GM21447 (cell line): Measurements from ENCODE around the gene MS4A14.
A peak's percentile ranks its signal among the peaks of the same experiment; 100 is the strongest.
"Not testable (repeated sequence)": the region's sequence is repeated elsewhere in the genome, so short reads cannot be mapped to it uniquely, and the experiment has no call there.

Experiments
- ATAC-seq: cut with Tn5 transposase; IDR thresholded peaks from one replicate; pipeline ENCODE4 v1.9.1; 2021; ENCODE audit not compliant: unreplicated experiment

The MS4A14 gene

DNA sequence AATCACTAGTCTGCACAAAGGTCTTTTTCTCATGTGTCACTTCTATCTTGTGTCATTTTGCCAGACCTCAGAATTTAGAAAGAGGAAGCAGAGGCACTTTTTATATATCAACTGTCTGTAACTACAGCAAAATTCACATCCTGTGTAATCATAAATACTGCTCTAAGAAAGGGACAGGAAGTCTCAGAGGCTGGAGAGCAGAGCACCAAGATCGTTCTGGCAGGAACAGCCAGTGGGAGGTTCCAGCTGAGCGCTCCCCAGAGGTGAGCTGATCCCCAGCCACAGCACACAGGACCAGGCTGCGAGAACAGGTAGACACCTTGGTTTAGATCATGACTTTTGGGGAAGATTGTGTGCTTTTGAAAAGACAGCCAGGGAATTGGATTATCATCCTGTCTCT, 17.9 kb upstream of the MS4A14 start, which contains the start of gene MS4A7:
MS4A7 (plus strand) TSS at position 179 of the 400 bp plus-strand sequence. CDS start 4,610 bp downstream, outside the sequence.
- peak; percentile 92 for ATAC-seq

- ATAC-seq, result peak; percentile 95
These were observed 6.9 kb upstream of the MS4A14 start for GRCh38 chr11:60389279-60389910.

DNA sequence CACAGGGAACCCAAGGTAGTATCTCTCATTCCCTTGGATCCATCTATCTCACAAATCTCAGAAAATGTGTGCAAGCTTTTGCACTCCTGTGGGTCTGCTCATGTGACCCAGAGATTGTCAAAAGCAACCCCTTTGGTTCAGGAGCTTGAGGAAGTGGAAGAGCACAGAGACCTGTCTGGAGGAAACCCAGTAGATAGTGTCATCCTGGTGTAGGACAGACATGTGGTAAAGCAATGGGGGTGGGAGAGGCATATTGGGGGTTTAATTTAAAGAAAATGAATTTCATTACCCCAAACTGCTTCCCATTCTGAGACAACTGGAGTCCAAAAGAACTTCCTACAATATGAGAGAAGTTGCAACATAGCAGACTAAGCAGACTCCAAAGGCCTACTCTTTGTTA, 5.8 kb upstream of the MS4A14 start:
- no peak for ATAC-seq

DNA sequence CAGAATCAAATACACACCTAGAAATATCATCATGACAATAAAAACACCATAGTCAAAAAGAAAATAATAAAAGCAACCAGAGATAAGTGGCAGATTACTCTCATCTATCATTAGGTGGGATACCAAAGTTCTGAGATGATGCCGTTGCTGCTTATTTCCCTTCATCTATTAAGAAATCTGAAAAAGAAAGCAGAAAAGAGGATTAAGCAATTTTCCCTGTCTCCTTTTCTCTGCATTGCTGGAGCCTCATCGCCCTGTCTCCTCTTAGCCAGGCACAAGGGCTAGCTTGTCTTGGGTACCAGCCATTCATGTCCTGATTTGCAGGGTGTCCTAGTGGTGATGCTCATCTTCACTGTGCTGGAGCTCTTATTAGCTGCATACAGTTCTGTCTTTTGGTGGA, 3.9 kb upstream of the MS4A14 start:
- no peak for ATAC-seq

GRCh38 chr11:60393016-60393415, 3.2 kb upstream of the MS4A14 start:
- ATAC-seq, result no peak

DNA sequence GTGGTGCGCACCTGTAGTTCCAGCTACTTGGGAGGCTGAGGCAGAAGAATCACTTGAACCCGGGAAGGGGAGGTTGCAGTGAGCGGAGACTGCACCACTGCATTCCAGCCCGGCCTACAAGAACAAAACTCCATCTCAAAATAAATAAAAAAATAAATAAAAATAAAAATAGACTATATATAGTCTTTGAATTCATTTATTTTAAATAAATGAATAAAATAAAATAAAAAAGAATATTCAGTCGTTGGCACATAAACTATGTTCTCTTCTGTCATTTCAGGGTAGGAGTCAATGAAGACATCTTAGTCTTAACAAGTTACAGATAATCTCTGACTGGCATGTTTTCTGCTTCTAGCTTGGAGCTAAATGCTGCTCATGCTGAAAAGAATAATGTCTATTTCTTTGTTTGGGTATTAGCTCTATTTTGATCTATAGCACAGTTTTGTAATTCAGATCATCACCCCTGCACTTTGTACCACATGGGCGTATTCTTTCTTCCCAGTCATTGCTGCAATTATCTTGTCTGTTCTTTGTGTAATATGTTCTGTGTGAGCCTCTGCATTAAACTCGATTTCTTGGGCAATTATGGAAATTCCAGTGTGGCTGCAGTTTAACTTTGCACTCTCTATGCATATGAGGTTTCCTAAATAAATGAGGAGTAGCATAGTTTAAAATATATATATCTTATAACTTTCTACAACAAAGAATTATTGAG, 1.4 kb upstream of the MS4A14 start:
- no peak for ATAC-seq

- ATAC-seq, result peak; percentile 75
These were observed 540 bp downstream of the MS4A14 start for GRCh38 chr11:60396799-60397198.

- no peak for ATAC-seq
These were observed 23.8 kb downstream of the MS4A14 start for GRCh38 chr11:60420015-60420414.

DNA sequence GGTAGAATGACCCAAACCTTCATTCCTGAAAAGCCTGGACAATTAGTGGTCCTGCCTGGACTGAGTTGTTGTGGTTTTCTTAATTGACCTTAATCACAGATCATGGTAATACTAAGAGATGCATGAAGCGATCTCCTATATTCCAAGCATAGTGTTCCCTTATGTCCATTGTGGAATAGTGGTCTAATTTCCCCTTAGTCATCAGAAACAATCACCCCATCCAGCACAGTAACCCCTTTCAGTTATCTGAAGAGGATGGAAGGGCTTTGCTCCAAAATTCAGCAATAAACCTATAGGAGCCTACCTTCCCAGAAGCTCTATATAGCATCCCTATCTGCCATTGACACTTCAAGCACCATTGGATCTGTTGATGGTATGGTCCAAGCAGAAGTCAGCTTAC, 26.4 kb downstream of the MS4A14 start:
- ATAC-seq, result no peak

GRCh38 chr11:60428517-60428916, 32.3 kb downstream of the MS4A14 start:
- ATAC-seq, result no peak

DNA sequence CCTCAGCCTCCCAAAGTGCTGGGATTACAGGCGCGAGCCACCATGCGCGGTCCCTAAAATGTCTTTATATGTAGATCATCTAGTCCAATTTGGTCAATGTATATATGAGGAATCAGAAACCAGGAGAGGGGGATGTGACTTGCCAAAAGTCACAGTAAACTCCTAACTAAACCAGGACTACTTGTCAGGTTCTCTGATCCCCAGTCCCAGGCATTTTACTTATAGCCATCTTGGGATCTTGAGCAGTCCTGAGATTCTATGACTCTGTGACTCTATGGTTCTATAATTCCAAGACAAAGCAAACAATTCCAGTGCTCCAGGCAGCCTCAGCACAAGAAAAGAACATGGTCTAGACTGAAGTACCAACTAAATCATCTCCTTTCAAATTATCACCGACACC, 33.0 kb downstream of the MS4A14 start, which contains the start of gene MS4A5:
MS4A5 (plus strand) TSS at position 301 of the 400 bp plus-strand sequence. CDS start 103 bp downstream, outside the sequence.
- no peak for ATAC-seq

- ATAC-seq, result no peak
These were observed 35.0 kb downstream of the MS4A14 start for GRCh38 chr11:60431251-60431650.

GRCh38 chr11:60433401-60433800, 37.1 kb downstream of the MS4A14 start:
- no peak for ATAC-seq

DNA sequence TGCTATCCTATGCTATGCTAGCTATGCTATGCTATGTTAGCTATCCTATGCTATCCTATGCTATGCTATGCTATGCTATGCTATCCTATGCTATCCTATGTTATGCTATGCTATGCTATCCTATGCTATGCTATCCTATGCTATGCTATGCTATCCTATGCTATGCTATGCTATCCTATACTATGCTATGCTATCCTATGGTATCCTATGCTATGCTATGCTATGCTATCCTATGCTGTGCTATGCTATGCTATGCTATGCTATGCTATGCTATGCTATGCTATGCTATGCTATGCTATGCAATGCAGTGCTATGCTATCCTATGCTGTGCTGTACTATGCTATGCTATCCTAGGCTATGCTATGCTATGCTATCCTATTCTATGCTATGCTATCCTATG, 50.8 kb downstream of the MS4A14 start:
- no peak for ATAC-seq

DNA sequence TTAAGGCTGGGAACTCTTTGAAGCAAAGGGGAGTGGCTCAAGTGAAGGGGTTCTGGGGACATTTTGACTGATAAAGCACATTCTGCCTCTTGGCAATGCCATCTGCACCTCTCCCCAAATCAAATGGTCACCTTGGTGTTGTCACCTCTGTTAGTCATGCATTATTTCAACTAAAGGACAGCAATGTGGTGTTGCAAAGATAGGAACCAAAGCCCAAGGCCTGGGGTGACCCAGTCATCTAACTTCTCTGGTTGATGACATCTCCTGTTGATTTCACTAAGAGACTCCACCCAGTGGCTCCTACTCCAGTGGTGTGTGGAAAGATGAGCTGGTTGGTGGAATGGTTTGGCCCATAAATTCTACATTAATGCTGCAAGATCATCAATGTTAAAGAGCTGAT, 51.6 kb downstream of the MS4A14 start:
- no peak for ATAC-seq

- not testable (repeated sequence) for ATAC-seq
These were observed 54.9 kb downstream of the MS4A14 start for GRCh38 chr11:60451185-60451584.

GRCh38 chr11:60454212-60454611, 58.0 kb downstream of the MS4A14 start:
- ATAC-seq, result no peak

- peak; percentile 85 for ATAC-seq
These were observed 59.3 kb downstream of the MS4A14 start, which contains the start of gene MS4A1 for GRCh38 chr11:60455531-60456042. Gene MS4A1, plus strand, starts transcription at chr11:60455847. Its CDS starts 6,528 bp downstream, at chr11:60462375.

- ATAC-seq, result peak; percentile 39
These were observed 61.3 kb downstream of the MS4A14 start for GRCh38 chr11:60457576-60457975.

- no peak for ATAC-seq
These were observed 63.1 kb downstream of the MS4A14 start for GRCh38 chr11:60459345-60459744.
